Measurements from ENCODE around the gene RFX4. TPM values are rescaled to one million over a fixed set of nuclear protein-coding genes. Genes with fewer than 3 reads are reported as not detected.

Gene RFX4
- total and polyA plus RNA-seq, 10 of the 15 experiments (the other 5 are each of a cell fraction or from before 2014, with no cell fraction given): 0.02 to 0.23 TPM; not detected in 8

GRCh38 chr12:106774005-106774807 lies 191.4 kb downstream of the RFX4 start, which contains the start of gene RIC8B (continued):
- peak; percentile 71 for TF ChIP-seq SKIL (IDR thresholded peaks at IDR 0.05; ENCODE audit: low read depth, poor library complexity, severe bottlenecking)
- TF ChIP-seq BHLHE40 (IDR thresholded peaks at IDR 0.05; ENCODE audit: borderline replicate concordance in 1 of 2, low read depth in 2 of 2, low read length in 1 of 2): peak; percentile 5 to 30; a peak in 2 of 4 replicates
- peak; percentile 34; the same call in 1 of the 2 replicates for TF ChIP-seq BRCA1 (IDR thresholded peaks at IDR 0.05; ENCODE audit: low read depth, low read length)
- 0 out of 2 replicates have a peak, but pooled peaks have one; percentile 65 for TF ChIP-seq ASH2L (IDR thresholded peaks at IDR 0.05; ENCODE audit: borderline replicate concordance, low read depth)
- peak; percentile 98 to 99 for TF ChIP-seq IKZF2 (IDR thresholded peaks at IDR 0.05)
- TF ChIP-seq WRNIP1 (IDR thresholded peaks at IDR 0.05; ENCODE audit: borderline replicate concordance, low read depth, low read length): no peak
- TF ChIP-seq RUNX3 (IDR thresholded peaks at IDR 0.05; ENCODE audit: low read length): peak; percentile 80
- peak; percentile 86 for TF ChIP-seq RELB (IDR thresholded peaks at IDR 0.05; ENCODE audit: low read depth)
- TF ChIP-seq IRF5 (IDR thresholded peaks at IDR 0.05; ENCODE audit: borderline replicate concordance): no peak
- 0 out of 4 replicates have a peak, but pooled peaks of 1 of the 2 experiments have one; percentile 45 for TF ChIP-seq SRF (IDR thresholded peaks at IDR 0.05; ENCODE audit: low read depth in 2 of 2, low read length in 2 of 2)
- TF ChIP-seq NR2C1 (IDR thresholded peaks at IDR 0.05): peak; percentile 94
- peak; percentile 33; the same call in 2 of the 3 replicates for TF ChIP-seq POU2F2 (IDR thresholded peaks at IDR 0.05; ENCODE audit: borderline replicate concordance, low read depth, low read length)
- peak; percentile 74; the same call in 1 of the 2 replicates for TF ChIP-seq SIN3A (IDR thresholded peaks at IDR 0.05; ENCODE audit: low read depth, low read length)
- peak; percentile 8; the same call in 1 of the 2 replicates for TF ChIP-seq RB1 (IDR thresholded peaks at IDR 0.05; ENCODE audit: borderline replicate concordance)
- 0 out of 2 replicates have a peak, but pooled peaks have one; percentile 2 for TF ChIP-seq SPI1 (IDR thresholded peaks at IDR 0.05; ENCODE audit: borderline replicate concordance, insufficient read depth, low read depth, low read length)
- peak; percentile 71 for TF ChIP-seq DPF2 (IDR thresholded peaks at IDR 0.05)
- TF ChIP-seq POLR2A (IDR thresholded peaks at IDR 0.05; ENCODE audit: low read depth, low read length): peak; percentile 68
- no peak for TF ChIP-seq BCLAF1 (IDR thresholded peaks at IDR 0.05)
- TF ChIP-seq POLR2AphosphoS2 (IDR thresholded peaks at IDR 0.05; ENCODE audit: low read depth, low read length): peak; percentile 33; the same call in 1 of the 2 replicates

Data from GM12878 (cell line).